Measurements from ENCODE around the gene KLHL10. TPM values are rescaled to one million over a fixed set of nuclear protein-coding genes. Genes with fewer than 3 reads are reported as not detected.
A peak's percentile ranks its signal among the peaks of the same experiment; 100 is the strongest.

The KLHL10 gene
- total and polyA plus RNA-seq, 2 of the 13 experiments (the other 11 are each of a cell fraction or from before 2014, with no cell fraction given), result 0.04 to 0.08 TPM

DNA sequence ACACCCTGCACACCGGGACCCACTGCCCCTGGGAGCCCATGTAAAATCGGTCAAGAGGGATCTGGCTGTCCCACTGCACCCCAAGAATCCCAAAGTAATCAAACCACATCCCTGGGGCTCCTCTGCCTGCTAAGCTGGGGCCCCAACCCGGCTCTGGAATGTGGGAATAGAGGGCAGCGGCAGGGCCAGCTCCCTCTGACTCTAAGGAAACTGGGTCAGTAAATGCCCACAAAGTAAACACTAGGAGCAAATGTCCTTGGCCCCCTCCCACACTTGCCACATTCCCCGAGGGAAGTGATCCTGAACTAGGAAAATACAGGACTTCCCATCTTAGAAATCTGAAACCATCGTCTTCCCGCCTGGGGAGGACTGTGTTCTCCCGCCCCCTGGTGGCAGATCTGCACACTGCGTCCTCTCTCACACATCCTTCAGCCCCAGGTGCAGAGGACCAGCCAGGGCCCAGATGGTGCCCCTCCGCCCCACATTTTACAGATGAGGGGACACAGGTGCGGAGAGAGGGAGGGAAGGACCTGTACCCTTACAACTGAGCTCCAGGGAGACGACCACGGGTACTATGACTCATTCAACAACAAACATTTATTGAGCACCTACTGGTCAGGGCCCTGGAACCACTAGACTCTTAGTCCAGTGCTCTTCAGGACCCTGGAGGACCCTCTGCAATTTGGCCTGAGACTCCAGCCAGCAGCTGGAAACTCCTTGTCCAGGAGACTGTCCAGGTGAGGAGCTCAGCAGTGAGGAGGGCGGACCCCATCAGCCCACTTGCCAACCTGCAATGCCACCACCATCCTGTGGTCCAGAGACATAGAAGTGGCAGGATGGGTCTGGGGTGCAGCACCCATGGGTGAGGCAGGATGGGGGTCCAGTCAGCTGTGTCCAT, 36.0 kb upstream of the KLHL10 start (continued):
- TF ChIP-seq, protein P1, sequence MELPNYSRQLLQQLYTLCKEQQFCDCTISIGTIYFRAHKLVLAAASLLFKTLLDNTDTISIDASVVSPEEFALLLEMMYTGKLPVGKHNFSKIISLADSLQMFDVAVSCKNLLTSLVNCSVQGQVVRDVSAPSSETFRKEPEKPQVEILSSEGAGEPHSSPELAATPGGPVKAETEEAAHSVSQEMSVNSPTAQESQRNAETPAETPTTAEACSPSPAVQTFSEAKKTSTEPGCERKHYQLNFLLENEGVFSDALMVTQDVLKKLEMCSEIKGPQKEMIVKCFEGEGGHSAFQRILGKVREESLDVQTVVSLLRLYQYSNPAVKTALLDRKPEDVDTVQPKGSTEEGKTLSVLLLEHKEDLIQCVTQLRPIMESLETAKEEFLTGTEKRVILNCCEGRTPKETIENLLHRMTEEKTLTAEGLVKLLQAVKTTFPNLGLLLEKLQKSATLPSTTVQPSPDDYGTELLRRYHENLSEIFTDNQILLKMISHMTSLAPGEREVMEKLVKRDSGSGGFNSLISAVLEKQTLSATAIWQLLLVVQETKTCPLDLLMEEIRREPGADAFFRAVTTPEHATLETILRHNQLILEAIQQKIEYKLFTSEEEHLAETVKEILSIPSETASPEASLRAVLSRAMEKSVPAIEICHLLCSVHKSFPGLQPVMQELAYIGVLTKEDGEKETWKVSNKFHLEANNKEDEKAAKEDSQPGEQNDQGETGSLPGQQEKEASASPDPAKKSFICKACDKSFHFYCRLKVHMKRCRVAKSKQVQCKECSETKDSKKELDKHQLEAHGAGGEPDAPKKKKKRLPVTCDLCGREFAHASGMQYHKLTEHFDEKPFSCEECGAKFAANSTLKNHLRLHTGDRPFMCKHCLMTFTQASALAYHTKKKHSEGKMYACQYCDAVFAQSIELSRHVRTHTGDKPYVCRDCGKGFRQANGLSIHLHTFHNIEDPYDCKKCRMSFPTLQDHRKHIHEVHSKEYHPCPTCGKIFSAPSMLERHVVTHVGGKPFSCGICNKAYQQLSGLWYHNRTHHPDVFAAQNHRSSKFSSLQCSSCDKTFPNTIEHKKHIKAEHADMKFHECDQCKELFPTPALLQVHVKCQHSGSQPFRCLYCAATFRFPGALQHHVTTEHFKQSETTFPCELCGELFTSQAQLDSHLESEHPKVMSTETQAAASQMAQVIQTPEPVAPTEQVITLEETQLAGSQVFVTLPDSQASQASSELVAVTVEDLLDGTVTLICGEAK (IDR thresholded peaks at IDR 0.05), result no peak
- TF ChIP-seq, protein P1 (CRISPR knock-in tag; IDR thresholded peaks at IDR 0.05), result no peak
- TF ChIP-seq SPEN (CRISPR knock-in tag; IDR thresholded peaks at IDR 0.05; ENCODE audit: low read depth) (no peak), SIX4 (CRISPR knock-in tag; IDR thresholded peaks at IDR 0.05) (peak; percentile 96), FOXA1 (IDR thresholded peaks at IDR 0.05) (no peak), FOXA1 (CRISPR knock-in tag; IDR thresholded peaks at IDR 0.05) (no peak), ZMAT3 (CRISPR knock-in tag; conservative IDR thresholded peaks at IDR 0.05) (no peak), ZNF367 (CRISPR knock-in tag; IDR thresholded peaks at IDR 0.05; ENCODE audit: borderline replicate concordance) (no peak), DR1 (CRISPR knock-in tag; IDR thresholded peaks at IDR 0.05) (no peak), NPAS2 (CRISPR knock-in tag; IDR thresholded peaks at IDR 0.05; ENCODE audit: borderline replicate concordance) (no peak), CBFB (CRISPR knock-in tag; IDR thresholded peaks at IDR 0.05) (peak; percentile 35; the same call in 1 of the 2 replicates), MBNL3 (CRISPR knock-in tag; conservative IDR thresholded peaks at IDR 0.05) (no peak), KLF15 (CRISPR knock-in tag; IDR thresholded peaks at IDR 0.05; ENCODE audit: borderline replicate concordance) (no peak), HOXA5 (CRISPR knock-in tag; IDR thresholded peaks at IDR 0.05) (no peak)
- TF ChIP-seq, protein P2, sequence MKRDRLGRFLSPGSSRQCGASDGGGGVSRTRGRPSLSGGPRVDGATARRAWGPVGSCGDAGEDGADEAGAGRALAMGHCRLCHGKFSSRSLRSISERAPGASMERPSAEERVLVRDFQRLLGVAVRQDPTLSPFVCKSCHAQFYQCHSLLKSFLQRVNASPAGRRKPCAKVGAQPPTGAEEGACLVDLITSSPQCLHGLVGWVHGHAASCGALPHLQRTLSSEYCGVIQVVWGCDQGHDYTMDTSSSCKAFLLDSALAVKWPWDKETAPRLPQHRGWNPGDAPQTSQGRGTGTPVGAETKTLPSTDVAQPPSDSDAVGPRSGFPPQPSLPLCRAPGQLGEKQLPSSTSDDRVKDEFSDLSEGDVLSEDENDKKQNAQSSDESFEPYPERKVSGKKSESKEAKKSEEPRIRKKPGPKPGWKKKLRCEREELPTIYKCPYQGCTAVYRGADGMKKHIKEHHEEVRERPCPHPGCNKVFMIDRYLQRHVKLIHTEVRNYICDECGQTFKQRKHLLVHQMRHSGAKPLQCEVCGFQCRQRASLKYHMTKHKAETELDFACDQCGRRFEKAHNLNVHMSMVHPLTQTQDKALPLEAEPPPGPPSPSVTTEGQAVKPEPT (CRISPR knock-in tag; IDR thresholded peaks at IDR 0.05; ENCODE audit: low read depth), result no peak
- TF ChIP-seq, protein P3, sequence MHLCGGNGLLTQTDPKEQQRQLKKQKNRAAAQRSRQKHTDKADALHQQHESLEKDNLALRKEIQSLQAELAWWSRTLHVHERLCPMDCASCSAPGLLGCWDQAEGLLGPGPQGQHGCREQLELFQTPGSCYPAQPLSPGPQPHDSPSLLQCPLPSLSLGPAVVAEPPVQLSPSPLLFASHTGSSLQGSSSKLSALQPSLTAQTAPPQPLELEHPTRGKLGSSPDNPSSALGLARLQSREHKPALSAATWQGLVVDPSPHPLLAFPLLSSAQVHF (CRISPR knock-in tag; IDR thresholded peaks at IDR 0.05), result no peak
- TF ChIP-seq, protein P4, sequence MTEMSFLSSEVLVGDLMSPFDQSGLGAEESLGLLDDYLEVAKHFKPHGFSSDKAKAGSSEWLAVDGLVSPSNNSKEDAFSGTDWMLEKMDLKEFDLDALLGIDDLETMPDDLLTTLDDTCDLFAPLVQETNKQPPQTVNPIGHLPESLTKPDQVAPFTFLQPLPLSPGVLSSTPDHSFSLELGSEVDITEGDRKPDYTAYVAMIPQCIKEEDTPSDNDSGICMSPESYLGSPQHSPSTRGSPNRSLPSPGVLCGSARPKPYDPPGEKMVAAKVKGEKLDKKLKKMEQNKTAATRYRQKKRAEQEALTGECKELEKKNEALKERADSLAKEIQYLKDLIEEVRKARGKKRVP (CRISPR knock-in tag; IDR thresholded peaks at IDR 0.05), result 0 out of 4 replicates have a peak, but pooled peaks of 1 of the 2 experiments have one; percentile 6
